NCI-H128 (cell line): ENCODE measurements around the gene GCK.

Experiments used
- DNase-seq: peaks from one replicate; lab custom pipeline; 2025; ENCODE audit not compliant: unreplicated experiment; lab: John Stamatoyannopoulos, UW

The GCK gene

DNA sequence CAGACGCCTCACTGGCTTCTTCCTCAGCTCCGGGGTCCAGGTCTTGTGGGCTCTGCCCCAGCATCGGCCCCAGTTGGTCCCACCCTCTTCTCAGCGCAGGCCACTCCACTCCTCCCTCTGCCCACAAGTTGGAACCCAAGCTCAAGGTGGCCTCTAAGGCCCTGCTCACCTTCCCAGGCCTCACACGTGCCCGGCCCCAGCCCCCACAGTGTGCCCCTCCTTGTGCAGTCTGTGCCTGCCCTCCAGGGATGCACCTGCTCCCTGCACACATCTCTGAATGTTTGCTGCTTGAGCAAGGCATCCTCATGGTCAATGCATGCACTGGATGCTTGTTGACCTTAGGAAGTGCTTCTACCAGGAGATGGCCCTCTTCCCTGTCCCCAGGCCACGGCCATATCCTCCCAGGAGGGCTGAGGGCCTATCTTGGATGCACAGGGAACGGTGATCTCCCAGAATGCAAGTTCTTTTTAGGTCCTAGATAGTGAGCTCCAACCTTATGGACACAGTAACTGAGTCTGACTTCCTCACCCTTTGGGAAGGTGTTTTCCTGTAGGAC lies 92.8 kb downstream of the GCK start:
- no peak for DNase-seq

DNA sequence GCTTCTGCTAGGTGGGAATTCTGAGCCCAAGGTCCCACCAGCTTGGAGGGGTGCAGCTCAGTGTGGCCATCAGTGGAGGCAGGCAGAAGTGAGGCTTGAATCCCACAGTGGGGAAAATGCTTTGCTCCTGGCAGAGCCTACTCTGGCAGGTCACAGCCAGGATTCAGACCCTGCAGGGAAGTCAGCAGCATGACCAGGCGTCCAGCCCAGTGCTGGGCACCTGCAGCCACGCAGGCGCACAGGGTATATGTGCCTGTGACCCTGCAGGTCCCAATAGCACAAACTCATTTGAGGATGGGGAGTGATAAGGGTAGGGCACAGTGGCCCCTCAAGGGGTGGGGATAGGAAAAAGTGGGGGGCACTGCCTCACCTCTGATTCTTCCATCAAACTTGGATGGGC lies 93.5 kb downstream of the GCK start:
- no peak for DNase-seq

DNA sequence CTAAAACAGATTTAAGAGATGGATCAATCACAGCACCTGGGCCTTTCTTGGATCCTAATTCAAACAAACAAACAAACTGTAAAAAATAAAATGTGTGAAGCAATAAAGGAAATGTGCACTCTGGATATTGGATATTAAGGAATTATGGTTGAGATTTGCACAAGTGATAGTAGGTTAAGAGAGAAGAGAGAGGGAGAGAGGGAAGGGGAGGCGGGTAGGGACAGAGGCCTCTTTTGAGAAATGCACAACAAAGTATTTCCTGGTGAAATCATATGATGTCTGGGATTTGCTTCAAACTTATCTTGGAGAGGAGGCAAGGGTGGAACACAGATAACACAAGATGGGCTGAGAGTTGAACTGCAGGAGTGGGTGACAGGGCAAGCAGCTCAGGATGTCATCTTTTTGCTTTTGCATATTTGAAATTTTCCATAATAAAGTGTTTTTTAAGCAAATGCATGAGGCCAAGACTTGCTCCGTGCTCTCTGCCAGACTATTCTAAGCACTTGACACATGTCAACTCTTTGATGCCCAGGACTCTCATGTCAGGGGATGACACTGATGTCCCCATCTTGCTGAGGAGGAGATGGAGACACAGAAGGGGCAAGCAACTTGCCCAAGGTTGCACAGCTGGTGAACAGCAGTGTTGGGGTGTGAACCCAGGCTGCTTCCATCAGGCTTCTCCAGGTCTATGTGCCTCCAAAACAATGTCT lies 94.2 kb downstream of the GCK start:
- no peak for DNase-seq

DNA sequence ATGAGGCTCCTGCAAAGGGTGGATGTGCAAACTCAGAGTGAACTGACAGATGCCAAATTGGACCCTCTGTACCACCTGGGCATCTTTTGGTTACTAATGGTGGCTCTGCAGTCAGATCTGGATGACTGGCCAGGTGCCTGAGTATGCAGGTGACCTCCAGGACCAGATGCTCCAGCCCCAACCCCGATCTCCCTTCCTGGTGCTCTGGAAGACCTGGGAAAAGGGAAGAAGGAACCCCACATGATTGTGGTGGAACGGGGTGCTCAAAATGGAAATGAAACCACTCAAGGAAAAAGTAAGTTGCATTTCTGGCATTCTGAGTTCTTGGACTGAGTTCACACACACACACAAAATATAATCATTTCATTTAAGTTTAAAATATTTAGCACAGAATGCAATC lies 94.9 kb downstream of the GCK start:
- DNase-seq = no peak
